Measurements from ENCODE around the gene MORN3. TPM values are rescaled to one million over a fixed set of nuclear protein-coding genes. Genes with fewer than 3 reads are reported as not detected.

The MORN3 gene
- total and polyA plus RNA-seq, 9 of the 15 experiments (the other 6 are each of a cell fraction or from before 2014, with no cell fraction given): 0.09 to 0.27 (median 0.20) TPM

GRCh38 chr12:121610239-121611149 lies 59.0 kb downstream of the MORN3 start (continued):
- TF ChIP-seq, protein P1, sequence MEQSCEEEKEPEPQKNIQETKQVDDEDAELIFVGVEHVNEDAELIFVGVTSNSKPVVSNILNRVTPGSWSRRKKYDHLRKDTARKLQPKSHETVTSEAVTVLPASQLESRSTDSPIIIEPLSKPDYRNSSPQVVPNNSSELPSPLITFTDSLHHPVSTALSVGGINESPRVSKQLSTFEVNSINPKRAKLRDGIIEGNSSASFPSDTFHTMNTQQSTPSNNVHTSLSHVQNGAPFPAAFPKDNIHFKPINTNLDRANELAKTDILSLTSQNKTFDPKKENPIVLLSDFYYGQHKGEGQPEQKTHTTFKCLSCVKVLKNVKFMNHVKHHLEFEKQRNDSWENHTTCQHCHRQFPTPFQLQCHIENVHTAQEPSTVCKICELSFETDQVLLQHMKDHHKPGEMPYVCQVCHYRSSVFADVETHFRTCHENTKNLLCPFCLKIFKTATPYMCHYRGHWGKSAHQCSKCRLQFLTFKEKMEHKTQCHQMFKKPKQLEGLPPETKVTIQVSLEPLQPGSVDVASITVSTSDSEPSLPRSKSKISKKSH (CRISPR knock-in tag; IDR thresholded peaks at IDR 0.05): no peak
- TF ChIP-seq ZFP36 (IDR thresholded peaks at IDR 0.05; ENCODE audit: low read depth, low read length, partially characterized antibody) (no peak), FOXK2 (conservative IDR thresholded peaks at IDR 0.05 in 1 of 2, IDR thresholded peaks at IDR 0.05 in 1 of 2; ENCODE audit: low read depth in 2 of 2) (no peak), TFAP4 (CRISPR knock-in tag; IDR thresholded peaks at IDR 0.05; ENCODE audit: borderline replicate concordance) (no peak), ZNF12 (CRISPR knock-in tag; IDR thresholded peaks at IDR 0.05) (no peak), MYNN (IDR thresholded peaks at IDR 0.05) (no peak), MYNN (CRISPR knock-in tag; IDR thresholded peaks at IDR 0.05) (no peak), EGR1 (conservative IDR thresholded peaks at IDR 0.05) (no peak), ZNF408 (CRISPR knock-in tag; IDR thresholded peaks at IDR 0.05; ENCODE audit: low read depth) (no peak), NCOA2 (IDR thresholded peaks at IDR 0.05; ENCODE audit: partially characterized antibody in 2 of 2) (no peak), CCNT2 (IDR thresholded peaks at IDR 0.05; ENCODE audit: borderline replicate concordance, extremely low read depth, insufficient read length, low read depth, low read length) (no peak), LARP7 (IDR thresholded peaks at IDR 0.05) (peak; percentile 85), PHF20 (IDR thresholded peaks at IDR 0.05; ENCODE audit: partially characterized antibody) (no peak), TCF3 (CRISPR knock-in tag; IDR thresholded peaks at IDR 0.05) (no peak), FOXJ2 (tag; IDR thresholded peaks at IDR 0.05) (no peak), MTA2 (IDR thresholded peaks at IDR 0.05; ENCODE audit: low read depth) (0 out of 2 replicates have a peak, but pooled peaks have one; percentile 15), MAFK (IDR thresholded peaks at IDR 0.05; ENCODE audit: low read length) (no peak), ZNF134 (CRISPR knock-in tag; conservative IDR thresholded peaks at IDR 0.05) (no peak), ETS2 (tag; IDR thresholded peaks at IDR 0.05; ENCODE audit: borderline replicate concordance, poor library complexity, severe bottlenecking) (no peak), SMAD1 (IDR thresholded peaks at IDR 0.05; ENCODE audit: low read depth, low read length, partially characterized antibody) (no peak)
- TF ChIP-seq, protein P2, sequence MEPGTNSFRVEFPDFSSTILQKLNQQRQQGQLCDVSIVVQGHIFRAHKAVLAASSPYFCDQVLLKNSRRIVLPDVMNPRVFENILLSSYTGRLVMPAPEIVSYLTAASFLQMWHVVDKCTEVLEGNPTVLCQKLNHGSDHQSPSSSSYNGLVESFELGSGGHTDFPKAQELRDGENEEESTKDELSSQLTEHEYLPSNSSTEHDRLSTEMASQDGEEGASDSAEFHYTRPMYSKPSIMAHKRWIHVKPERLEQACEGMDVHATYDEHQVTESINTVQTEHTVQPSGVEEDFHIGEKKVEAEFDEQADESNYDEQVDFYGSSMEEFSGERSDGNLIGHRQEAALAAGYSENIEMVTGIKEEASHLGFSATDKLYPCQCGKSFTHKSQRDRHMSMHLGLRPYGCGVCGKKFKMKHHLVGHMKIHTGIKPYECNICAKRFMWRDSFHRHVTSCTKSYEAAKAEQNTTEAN (CRISPR knock-in tag; IDR thresholded peaks at IDR 0.05): no peak
- TF ChIP-seq, protein P3, sequence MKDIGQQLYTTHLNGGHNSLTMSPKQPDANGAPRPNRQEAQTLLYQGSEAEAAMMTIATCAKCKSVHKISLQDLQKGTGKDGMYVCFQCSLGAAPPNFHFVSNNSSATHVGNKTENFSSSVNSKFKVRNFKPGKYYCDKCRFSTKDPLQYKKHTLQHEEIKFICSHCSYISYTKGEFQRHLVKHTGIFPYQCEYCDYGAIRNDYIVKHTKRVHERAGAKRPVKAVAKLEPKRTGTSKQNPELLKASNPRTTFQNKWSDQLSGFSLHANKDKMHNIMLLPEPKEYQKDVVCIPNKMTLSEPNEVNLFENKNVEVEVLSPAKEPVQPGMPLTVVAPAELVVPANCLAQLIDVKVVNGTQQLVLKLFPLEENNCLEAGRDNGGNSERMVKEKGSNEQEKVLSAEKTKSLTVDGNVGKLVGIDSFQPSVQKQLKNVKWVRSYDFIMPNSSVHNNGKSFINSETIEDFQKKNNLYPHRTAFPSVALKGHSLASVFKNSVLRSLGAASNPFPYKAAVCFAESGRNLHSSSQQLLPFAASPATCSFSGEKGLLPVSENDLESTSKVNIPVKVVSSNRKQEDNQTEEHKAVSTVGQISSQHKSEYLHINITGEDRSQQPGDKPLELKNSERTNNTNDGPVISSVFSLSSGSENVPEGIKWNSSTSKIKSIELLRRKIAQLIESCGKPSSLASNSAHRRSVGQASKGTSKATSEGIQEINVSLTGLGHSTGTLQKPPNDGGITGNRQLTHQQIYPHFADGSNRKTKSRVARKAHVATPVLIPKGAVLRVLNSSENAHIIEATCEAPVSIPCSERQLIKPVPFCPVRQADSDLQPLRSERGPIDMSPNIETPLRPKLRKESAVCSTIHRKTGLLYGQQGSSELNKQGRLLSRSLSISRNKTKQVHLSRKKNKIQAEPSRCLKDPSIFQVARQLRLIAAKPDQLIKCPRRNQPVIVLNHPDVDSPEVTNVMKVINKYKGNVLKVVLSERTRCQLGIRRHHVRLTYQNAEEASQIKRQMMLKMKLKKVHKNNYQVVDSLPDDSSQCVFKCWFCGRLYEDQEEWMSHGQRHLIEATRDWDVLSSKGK (CRISPR knock-in tag; IDR thresholded peaks at IDR 0.05): no peak
